ENCODE measurements around the gene GORASP1.

DNA sequence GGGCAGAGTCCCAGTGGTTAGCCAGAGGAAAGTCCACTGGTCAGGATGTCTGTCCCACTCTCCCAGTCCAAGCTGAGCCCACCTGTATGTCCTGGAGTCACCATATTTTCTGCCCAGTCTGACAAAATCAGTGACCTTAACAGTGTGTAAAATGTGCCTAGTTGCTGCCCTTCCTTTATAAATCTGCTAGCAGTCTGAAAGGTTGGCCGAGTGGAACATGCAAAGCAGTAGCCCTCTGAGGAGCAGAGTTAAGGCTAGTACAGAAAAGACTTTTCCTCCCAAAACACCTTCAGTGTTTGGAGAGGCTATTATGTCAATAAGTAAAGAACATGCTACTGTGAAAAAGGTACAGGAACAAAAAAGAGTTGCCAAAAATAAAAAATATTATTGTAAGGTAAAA is 15.4 kb upstream of the GORASP1 start:
- TF ChIP-seq POLR2AphosphoS5 (IDR thresholded peaks at IDR 0.05; ENCODE audit: low read depth, low read length) (no peak), POLR2A (IDR thresholded peaks at IDR 0.05; ENCODE audit: low read depth, low read length) (no peak), TAF1 (IDR thresholded peaks at IDR 0.05; ENCODE audit: borderline replicate concordance, low read depth, low read length) (no peak)
